ENCODE results near the gene THBS2.

THBS2 gene

DNA sequence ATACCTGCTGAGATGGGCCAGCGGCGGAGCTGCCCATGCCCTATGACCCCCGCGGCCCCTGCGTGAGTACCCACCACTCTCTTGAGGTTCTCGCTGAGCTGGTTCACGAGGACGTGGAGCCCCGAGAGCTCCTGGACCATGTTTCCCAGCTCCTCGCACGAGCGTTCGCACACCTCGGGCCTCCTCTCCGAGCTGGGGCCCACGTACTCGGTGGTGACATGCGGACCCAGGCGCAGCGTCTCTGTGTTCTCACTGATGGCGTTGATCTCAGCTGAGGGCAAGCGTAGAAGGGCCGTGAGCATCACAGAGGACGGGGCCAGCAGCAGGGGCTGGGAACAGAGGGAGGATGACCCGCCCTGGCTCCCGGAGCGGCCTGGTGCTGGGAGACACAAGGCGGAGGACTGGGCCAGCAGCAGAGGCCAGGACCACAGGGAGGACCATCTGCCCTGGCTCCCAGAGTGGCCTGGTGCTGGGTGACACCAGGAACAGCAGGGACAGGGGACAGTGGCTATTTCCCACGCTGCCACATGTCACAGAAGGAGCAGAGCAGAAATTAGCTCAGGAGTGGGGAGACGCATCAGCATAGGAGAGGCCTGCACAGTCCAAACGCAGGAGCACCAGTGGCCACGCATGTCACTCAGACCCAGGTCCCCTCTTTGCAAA is 11.8 kb downstream of the THBS2 start:
- H3K4me3 ChIP-seq (ENCODE audit: low read depth, low read length), result no peak overlapping the region
- DNase-seq (ENCODE audit: low read depth), result no peak
- no peak for TF ChIP-seq MYC (IDR thresholded peaks at IDR 0.05; ENCODE audit: low read depth, low read length)
- TF ChIP-seq, protein P1, sequence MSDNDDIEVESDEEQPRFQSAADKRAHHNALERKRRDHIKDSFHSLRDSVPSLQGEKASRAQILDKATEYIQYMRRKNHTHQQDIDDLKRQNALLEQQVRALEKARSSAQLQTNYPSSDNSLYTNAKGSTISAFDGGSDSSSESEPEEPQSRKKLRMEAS (IDR thresholded peaks at IDR 0.05; ENCODE audit: low read depth, low read length), result no peak
- TF ChIP-seq, protein P2, sequence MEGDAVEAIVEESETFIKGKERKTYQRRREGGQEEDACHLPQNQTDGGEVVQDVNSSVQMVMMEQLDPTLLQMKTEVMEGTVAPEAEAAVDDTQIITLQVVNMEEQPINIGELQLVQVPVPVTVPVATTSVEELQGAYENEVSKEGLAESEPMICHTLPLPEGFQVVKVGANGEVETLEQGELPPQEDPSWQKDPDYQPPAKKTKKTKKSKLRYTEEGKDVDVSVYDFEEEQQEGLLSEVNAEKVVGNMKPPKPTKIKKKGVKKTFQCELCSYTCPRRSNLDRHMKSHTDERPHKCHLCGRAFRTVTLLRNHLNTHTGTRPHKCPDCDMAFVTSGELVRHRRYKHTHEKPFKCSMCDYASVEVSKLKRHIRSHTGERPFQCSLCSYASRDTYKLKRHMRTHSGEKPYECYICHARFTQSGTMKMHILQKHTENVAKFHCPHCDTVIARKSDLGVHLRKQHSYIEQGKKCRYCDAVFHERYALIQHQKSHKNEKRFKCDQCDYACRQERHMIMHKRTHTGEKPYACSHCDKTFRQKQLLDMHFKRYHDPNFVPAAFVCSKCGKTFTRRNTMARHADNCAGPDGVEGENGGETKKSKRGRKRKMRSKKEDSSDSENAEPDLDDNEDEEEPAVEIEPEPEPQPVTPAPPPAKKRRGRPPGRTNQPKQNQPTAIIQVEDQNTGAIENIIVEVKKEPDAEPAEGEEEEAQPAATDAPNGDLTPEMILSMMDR (IDR thresholded peaks at IDR 0.05; ENCODE audit: low read depth, low read length), result no peak
- TF ChIP-seq POLR2A (IDR thresholded peaks at IDR 0.05; ENCODE audit: extremely low read depth, insufficient read length), result no peak

DNA sequence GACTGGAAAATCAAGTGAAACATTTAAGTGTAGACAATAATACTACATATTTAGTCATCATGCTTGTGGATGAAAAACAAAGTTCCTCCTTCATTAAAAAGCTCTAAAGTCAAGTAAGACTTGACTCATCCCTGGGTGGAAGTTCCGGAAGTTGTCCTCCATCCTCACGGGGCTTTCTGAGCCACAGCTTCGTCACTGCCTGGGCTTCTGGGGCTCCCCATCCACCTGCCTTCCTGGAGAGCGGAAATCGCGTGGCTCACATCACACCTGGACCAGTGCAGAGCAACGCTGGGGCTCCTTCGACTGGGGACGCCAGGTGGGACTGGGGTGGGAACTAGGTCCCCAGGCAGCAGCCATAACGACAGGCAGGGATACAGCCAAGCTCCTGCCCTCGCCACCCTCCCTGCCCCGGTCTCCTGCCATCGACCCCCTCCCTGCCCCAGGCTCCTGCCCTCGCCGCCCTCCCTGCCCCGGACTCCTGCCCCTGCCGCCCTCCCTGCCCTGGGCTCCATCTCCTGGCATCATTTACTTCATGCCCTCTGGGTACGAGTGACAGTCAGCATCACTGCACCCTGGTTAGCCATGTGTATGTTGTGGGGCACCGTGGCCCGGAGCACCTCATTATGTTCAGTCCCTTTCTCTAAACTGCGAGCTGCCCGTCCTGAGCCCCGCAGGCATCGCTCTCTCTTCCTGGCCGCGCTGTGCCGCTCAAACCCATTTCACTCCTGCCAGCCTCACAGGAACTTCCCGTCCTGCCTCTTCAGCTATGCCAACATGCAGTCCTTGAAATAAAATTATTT is 12.9 kb downstream of the THBS2 start:
- DNase-seq (ENCODE audit: low read depth), result no peak
- H3K4me3 ChIP-seq (ENCODE audit: low read depth, low read length), result no peak overlapping the region
- TF ChIP-seq MYC (IDR thresholded peaks at IDR 0.05; ENCODE audit: low read depth, low read length) (no peak), POLR2A (IDR thresholded peaks at IDR 0.05; ENCODE audit: extremely low read depth, insufficient read length) (no peak)
- TF ChIP-seq, protein P1 (IDR thresholded peaks at IDR 0.05; ENCODE audit: low read depth, low read length), result no peak
- TF ChIP-seq, protein P2 (IDR thresholded peaks at IDR 0.05; ENCODE audit: low read depth, low read length), result no peak

DNA sequence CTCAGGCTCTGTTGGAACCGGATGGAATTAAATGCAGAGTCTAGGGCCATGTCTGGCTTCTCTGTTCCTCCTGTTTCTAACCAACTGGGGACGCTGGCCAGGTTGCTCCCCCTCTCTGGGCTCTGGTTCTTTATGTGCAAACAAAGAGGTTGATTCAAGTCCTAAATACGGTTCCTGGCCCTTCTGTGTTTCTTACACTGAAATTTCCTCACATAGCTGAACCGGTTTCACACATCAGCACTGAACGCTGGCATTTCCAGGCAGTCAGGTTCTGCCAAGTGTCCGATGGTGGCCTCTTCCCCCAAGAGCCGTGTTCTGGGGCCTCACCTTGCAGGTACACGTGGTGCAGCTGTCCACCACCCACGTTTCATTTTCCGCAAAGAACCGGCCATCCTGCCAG is 13.5 kb downstream of the THBS2 start:
- TF ChIP-seq, protein P1 (IDR thresholded peaks at IDR 0.05; ENCODE audit: low read depth, low read length), result no peak
- TF ChIP-seq MYC (IDR thresholded peaks at IDR 0.05; ENCODE audit: low read depth, low read length), result no peak
- TF ChIP-seq, protein P2 (IDR thresholded peaks at IDR 0.05; ENCODE audit: low read depth, low read length), result no peak
- TF ChIP-seq POLR2A (IDR thresholded peaks at IDR 0.05; ENCODE audit: extremely low read depth, insufficient read length), result no peak
- H3K4me3 ChIP-seq (ENCODE audit: low read depth, low read length), result no peak overlapping the region
- no peak for DNase-seq (ENCODE audit: low read depth)

DNA sequence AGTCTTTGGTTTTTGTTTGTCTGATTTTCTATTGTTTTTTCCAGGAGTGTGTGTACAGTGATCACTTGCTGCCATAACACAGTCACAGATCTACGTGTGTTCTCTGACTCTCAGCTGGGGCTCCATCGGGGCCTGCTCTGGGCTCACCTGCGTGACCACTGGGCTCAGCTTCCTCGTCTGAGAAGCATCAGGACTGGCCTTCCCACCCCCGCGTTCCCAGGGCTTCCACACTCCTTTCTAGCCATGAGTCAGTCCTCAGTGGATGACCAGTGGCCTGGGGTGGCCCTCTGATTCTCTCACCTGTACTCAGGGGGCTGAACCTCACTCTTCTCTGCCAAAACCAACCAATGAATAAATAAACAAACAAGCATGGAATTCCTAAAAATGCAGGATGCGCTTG is 14.5 kb downstream of the THBS2 start:
- TF ChIP-seq MYC (IDR thresholded peaks at IDR 0.05; ENCODE audit: low read depth, low read length) (no peak), POLR2A (IDR thresholded peaks at IDR 0.05; ENCODE audit: extremely low read depth, insufficient read length) (no peak)
- TF ChIP-seq, protein P2 (IDR thresholded peaks at IDR 0.05; ENCODE audit: low read depth, low read length), result no peak
- TF ChIP-seq, protein P1 (IDR thresholded peaks at IDR 0.05; ENCODE audit: low read depth, low read length), result no peak
- no peak overlapping the region for H3K4me3 ChIP-seq (ENCODE audit: low read depth, low read length)
- DNase-seq (ENCODE audit: low read depth), result no peak

DNA sequence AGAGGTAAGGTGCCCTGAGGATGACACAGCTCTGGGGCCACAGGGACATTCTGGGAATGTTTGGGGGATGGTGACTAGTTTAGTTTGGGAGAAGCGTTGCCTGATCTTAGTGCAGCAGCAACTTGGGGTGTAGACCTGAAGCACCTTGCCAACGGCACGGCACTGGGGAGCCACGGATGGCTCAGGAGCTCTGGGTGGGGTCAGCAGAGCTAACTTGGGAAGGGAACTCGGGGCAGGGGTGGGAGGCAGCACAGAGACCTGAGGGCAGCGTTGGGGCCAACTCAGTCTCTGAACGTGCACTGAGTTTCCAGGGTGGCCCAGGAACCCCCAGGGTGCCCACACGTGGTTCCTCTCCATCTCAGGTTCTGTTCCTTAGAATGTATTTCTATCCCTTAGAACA is 14.9 kb downstream of the THBS2 start:
- TF ChIP-seq, protein P2 (IDR thresholded peaks at IDR 0.05; ENCODE audit: low read depth, low read length), result no peak
- TF ChIP-seq, protein P1 (IDR thresholded peaks at IDR 0.05; ENCODE audit: low read depth, low read length), result no peak
- TF ChIP-seq POLR2A (IDR thresholded peaks at IDR 0.05; ENCODE audit: extremely low read depth, insufficient read length) (no peak), MYC (IDR thresholded peaks at IDR 0.05; ENCODE audit: low read depth, low read length) (no peak)
- no peak for DNase-seq (ENCODE audit: low read depth)
- H3K4me3 ChIP-seq (ENCODE audit: low read depth, low read length), result no peak overlapping the region

Measured in NB4 (cell line).